Stimulated activated CD4-positive, alpha-beta T cell treated with anti-CD3 and anti-CD28 coated beads, TNF-alpha, amount 100 ng/mL, for 24 hours (primary cell): ENCODE measurements around the gene B3GNT8.
"Not testable (repeated sequence)": the region's sequence is repeated elsewhere in the genome, so short reads cannot be mapped to it uniquely, and the experiment has no call there.

ENCODE experiments used
- DNase-seq, 3 experiments: peaks; one replicate each; pipeline ENCODE4 v3.0.0-alpha.2; 2020; ENCODE audit warnings: low read depth in 3 of 3

Gene B3GNT8

GRCh38 chr19:41414461-41414860 is 12.7 kb downstream of the B3GNT8 start:
- DNase-seq = no peak

GRCh38 chr19:41413947-41414346 is 13.2 kb downstream of the B3GNT8 start:
- DNase-seq = no peak

DNA sequence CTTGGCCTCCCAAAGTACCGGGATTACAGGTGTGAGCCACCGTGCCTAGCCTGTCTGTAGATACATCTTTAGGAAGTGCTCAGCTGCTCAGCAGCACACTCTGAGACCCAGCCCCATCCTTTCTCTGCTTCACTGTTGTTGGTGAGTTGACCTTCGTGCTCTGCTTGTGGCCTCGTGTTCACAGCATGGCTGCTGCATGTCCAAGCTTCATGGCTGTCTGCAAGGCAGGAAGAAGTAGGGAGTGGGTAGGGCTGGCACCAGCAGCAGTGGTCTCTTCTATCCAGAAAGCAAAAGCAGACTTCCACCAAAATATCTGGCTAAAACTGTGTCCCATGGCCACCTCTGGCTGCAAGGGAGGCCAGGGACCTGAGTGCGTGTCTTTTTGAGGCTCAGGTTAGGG is 14.2 kb downstream of the B3GNT8 start:
- DNase-seq = no peak

- DNase-seq = no peak
Observed at GRCh38 chr19:41411968-41412265, 15.3 kb downstream of the B3GNT8 start.

- no peak for DNase-seq
Observed at GRCh38 chr19:41411100-41411967, 15.8 kb downstream of the B3GNT8 start.

DNA sequence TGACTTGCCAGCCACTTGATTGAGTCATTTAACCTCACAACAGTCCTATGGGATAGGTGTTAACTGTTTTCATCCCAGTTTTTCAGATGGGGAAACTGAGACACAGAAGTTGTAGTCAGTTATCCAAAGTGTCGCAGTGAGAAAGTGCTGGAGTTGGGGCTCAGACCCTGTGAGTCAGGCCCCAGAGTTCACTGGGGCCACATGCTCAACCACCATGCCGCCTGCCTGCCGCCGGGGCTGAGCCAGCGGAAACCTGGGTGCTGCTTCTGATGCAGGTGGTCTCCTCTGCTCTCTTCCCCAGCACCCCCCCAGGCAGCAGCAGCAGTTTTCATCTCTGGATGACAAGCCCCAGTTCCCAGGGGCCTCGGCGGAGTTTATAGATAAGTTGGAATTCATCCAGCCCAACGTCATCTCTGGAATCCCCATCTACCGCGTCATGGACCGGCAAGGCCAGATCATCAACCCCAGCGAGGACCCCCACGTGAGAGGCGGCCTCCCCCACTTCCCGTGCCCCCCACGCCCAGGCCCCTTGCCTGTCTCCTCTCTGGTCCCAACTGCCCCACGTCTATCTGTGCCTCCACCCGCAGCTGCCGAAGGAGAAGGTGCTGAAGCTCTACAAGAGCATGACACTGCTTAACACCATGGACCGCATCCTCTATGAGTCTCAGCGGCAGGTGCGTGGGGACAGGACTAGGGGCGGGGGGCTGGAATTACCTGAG is 16.7 kb downstream of the B3GNT8 start:
- DNase-seq = no peak

DNA sequence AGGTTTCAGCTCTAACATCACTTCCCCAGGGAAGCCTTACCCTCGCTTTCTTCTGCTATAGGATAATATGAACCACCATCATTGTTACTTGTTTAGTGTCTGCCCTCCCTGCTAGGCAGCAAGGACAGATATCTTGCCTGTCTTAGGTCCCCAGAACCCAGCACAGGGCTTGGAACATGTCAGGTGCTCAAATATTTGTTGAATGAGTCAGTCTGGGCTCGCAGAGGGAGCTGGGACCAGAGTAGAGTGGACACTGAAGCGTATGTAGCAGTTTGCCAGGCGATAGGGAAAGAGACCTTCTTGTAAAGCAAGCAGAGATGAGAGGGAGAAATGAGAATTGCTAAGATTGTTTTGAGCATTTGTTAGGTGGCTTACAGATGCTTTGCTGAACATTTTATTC is 17.9 kb downstream of the B3GNT8 start:
- DNase-seq = no peak

- DNase-seq = not testable (repeated sequence)
Observed at GRCh38 chr19:41408846-41409245, 18.3 kb downstream of the B3GNT8 start.

DNA sequence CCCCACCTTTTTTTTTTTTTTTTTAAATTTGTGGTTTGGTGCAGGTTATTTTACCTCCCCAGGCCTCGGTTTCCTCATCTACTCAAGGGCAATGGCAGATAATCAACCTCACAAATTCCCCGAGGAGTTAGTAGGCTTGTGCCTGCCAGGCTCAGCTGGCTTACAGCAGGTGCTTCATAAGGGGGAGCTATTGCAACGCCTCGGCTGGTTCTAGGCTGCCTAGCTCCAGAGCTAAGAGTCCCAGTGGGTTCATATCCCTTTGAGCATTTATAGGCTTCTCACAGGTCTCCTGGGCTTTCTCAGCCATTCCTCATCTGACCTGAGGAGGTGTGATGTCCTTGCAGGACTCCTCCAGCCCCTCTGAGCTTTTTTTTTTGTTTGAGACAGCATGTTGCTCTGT is 18.9 kb downstream of the B3GNT8 start:
- DNase-seq = no peak

DNA sequence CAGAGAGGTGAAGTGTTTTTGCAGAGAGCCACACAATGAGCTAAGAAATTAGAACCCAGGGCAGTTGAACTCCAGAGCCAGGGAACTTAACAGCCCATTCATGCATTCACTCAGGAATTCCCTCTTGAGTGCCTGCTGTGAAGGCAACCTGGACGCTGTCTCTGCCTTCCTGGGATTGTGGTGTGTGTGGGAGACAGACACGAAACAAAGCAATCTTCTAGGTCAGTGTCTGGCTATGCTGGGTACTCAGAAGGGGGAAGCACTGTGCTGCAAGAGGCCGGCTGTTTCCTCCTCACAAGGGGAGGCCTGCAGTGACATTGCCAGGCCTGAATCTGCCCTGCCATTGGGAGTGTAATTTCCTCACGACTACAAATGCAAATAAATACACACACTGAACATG is 19.9 kb downstream of the B3GNT8 start:
- no peak for DNase-seq

DNA sequence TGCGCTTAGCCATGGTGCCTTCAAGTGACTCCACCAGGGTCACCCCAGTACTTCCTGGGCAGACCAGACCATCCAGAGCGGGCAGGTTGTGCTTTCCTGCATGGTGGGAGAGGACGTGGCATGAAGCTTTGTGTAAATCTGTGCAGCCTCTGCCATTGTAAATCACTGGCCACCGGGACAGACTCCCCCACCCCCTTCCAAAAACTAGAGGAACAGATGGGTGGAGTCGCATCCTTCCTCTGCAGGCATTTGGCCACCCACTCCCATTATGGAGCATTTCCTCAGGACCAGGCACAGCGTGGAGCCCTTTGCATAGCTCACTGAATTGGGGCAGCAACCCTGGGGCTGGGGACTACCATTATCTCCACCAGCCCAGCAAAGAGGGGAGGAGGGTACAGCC is 21.4 kb downstream of the B3GNT8 start:
- no peak for DNase-seq

DNA sequence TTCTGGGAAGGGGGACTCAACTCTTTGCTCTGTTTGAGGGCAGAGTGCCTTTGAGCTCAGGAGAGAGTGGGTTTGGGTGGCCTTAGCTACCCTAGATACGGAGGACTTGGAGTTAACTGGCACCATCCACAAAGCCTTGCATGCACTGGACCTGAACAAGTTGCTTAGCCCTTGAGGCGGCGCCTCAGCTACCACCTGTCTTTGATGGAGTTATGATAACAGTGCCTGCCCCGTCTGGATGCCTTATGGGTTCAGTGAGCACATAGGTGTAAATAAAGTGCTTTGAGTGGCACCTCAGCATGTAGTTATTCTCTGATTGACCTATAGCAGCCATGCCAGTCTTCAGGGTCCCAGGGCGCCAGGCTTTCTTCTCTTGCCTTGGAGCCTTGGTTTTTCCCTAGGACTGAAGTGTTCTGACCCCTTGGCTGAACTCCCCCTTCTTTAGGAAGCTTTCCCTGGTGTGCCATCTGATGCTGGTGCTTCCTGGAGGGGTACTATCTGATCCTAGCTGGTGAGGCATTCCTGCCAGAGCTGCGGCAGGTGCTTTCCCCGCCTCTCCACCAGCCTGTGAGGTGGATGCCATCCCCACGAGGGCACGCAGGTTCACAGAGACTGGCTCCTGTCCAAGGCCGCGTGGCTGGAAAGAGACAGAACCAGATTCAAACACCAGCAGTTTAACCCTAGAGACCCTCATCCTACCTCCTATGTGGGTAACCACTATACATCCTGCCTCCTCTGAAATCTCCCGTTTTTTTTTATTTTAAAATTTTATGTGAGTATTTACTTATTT is 23.8 kb downstream of the B3GNT8 start:
- DNase-seq = no peak

DNA sequence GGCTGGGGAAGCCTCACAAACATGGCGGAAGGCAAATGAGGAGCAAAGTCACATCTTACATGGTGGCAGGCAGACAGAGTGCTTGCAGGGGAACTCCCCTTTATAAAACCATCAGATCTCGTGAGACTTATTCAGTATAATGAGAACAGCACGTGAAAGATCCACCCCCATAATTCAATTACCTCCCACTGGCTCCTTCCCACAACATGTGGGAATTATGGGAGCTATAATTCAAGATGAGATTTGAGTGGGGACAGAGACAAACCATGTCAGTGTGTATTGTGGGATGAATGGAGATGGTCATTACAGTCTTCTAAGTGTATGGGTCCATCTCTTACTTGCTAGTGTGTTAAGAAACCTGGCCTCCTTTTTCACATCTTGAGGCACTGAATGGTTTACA is 25.2 kb downstream of the B3GNT8 start:
- DNase-seq = no peak

- DNase-seq = no peak
Observed at GRCh38 chr19:41401483-41401882, 25.7 kb downstream of the B3GNT8 start.

DNA sequence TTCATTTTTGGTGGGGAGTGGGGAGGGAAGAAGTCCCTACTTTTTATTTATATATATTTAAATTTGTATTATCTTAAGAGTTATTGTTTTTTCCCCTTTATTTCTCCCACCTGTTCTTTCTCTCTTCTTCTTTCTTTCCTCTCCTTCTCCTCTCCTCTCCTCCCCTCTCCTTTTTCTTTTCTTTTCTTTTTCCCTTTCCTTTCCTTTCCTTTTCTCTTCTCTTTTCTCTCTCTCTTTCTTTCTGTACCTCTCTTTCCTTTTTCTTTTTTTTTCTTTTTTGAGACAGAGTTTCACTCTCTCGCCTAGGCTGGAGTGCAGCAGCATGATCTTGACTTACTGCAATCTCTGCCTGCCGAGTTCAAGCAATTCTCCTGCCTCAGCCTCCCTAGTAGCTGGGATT is 27.6 kb downstream of the B3GNT8 start:
- DNase-seq = no peak

- DNase-seq = no peak
Observed at GRCh38 chr19:41399091-41399490, 28.1 kb downstream of the B3GNT8 start.

DNA sequence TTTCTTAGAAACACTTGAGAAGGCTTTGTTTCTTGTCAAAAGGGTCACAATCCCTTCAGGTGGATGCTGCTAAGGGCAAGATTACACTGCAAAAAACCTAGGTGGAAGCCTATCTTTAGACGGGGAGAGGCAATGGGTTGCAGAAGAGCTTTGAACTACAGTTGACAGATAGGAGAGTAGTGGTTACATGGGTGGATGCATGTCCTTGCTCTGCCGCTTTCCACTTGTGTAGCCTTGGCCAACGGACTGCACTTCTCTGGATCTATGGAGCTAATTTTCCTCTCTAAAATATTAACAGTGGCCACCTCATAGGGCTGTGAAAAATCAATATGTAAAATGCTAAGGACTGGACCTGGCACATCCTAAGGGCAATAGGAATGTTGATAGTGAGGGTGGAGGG is 28.6 kb downstream of the B3GNT8 start:
- no peak for DNase-seq

DNA sequence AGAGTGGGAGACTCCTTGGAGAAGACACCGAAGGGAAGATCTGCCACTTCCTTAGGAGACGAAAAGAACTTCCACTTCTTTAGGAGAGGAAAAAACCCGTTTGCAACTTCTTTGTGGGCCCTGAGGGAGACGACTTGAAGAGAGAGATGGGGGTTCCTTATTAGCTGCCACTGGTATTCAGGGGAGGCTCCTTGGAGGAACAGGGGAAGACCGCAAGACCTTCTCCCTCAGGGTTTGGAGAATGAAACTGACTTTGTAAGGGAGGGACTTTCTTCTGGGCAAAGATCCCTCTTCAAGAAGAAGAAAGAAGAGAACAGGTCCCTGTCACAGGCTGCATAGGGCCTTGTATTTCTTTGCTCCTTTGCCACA is 29.1 kb downstream of the B3GNT8 start:
- DNase-seq = no peak

- peak; percentile 98 to 99 (median 99) for DNase-seq
Observed at GRCh38 chr19:41397086-41398049, 29.8 kb downstream of the B3GNT8 start, which contains the start of the genes BCKDHA and EXOSC5. TSS of gene BCKDHA (plus strand) at chr19:41397818. CDS start at chr19:41397828, 10 bp downstream. TSS of gene EXOSC5 (minus strand) at chr19:41397359. CDS start at chr19:41397328, 31 bp downstream.

DNA sequence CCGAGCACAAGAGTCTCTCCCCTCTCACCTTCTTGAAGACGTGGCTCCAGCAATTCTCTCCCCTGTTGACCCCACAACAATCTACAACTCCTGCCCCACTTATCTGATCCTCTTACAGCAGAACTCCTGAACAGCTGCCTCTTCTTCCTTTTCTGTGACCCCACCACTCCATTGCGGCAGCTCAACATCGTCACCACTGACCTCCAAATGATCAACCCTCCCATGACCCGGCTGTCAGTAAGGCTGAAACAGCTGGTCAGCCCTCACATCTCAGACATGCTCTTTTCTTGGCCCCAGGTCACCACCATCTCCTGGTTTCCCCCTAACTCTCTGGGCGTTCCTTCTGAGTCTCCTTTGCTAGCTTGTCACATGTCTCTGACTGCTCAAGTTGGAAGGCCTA is 31.8 kb downstream of the B3GNT8 start:
- DNase-seq = no peak

DNA sequence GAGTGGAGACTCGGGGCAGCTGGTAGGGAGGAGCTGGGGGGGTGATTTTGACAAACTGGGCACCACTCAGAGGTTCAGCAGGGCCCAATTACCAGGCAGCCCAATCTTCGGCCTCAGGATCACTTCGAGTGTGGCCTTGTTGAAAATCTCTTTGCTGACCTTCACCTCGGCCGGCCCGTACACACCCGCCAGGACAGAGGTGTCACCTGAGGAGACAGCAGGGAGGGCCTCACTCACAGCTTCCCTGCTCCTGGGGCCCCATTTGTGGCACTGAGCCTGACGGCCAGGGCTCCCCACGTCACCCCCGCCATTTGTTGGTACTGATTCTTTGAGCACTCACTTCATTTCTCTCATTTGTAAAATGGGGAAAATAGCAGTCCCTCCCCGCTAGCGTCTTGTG is 34.4 kb downstream of the B3GNT8 start:
- DNase-seq = no peak
